HG02884 (cell line): ENCODE data around the gene ARSA.

ENCODE experiments used
- ATAC-seq: cut with Tn5 transposase; IDR thresholded peaks from one replicate; pipeline ENCODE4 v1.9.1; 2021; ENCODE audit warnings: mild to moderate bottlenecking, moderate library complexity; ENCODE audit not compliant: unreplicated experiment

ARSA gene

DNA sequence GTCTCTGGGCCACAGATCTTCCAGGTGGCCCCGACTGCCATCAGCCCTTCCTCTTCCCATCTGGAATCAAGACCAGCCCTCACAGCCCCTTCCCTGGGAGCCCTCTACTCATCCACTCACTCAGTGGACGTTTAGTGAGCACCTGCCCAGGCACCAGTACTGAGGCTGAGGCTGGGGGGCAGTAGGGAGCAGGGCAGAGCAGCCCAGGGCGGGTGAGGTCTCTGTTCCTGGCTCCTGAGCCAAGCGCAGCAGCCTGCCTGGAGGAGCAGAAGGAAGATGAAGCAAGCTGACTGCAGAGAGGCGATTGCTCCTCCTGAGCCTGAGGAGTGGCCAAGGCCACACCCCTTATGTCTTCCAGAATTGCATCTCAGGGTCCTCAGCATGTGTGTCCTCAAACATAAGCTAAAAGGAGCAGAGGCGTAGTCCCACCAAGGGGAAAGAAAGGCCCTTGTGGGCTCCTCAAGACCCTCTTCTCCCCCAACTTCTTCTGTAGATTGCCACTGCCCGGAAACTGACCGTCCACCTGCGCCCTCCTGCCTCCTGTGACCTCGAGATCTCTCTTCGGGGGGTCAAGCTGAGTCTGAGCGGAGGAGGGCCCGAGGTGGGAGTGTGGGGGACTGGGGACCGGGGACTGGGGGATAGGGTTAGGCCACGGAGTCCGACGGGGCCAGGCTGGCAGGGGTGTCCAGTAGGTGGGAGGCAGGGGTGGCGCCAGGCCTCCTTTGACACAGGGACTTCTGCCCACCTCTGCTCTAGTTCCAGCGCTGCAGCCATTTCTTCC lies 21.6 kb downstream of the ARSA start:
- ATAC-seq, result no peak

DNA sequence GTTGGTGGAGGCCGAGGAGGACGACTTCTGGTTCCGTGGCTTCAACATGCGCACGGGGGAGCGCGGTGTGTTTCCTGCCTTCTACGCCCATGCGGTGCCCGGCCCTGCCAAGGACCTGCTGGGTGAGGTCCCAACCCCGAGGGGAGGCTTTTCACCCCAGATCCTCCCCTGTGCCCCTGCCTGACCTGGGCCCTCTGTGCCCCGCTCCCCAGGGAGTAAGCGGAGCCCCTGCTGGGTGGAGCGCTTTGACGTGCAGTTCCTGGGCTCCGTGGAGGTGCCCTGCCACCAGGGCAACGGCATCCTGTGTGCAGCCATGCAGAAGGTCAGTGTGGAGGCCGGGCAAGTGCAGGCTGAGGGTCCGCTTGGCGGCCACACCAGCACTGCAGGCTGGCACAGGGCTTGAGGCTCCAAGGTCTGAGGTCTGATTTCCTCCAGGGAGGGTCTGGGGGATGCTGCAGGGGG lies 22.3 kb downstream of the ARSA start:
- no peak for ATAC-seq

DNA sequence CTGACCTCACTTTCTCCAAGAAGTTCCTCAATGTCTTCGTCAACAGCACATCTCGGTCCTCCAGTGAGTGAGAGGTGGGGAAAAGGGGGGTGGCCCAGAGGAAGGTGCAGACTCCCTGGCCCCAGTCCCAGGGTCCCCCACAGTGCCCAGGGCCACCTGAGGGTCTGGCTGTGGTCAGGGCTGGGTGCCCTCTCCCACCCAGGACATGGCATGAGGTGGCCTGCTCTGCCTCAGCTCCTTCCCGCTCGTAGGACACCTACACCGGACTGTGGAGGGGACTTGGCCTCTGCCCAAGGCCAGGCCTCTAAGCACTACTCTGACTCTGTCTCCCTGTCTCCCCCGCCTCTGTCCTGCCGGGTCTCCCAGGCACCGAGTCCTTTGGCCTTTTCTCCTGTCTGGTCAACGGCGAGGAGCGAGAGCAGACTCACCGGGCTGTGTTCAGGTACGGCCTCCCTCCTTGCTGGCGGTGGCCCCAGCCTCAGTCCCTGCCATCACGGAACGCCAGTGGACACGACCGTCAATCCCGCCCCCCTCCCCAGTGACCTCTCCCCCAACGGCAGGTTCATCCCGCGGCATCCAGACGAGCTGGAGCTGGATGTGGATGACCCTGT lies 22.8 kb downstream of the ARSA start:
- no peak for ATAC-seq

DNA sequence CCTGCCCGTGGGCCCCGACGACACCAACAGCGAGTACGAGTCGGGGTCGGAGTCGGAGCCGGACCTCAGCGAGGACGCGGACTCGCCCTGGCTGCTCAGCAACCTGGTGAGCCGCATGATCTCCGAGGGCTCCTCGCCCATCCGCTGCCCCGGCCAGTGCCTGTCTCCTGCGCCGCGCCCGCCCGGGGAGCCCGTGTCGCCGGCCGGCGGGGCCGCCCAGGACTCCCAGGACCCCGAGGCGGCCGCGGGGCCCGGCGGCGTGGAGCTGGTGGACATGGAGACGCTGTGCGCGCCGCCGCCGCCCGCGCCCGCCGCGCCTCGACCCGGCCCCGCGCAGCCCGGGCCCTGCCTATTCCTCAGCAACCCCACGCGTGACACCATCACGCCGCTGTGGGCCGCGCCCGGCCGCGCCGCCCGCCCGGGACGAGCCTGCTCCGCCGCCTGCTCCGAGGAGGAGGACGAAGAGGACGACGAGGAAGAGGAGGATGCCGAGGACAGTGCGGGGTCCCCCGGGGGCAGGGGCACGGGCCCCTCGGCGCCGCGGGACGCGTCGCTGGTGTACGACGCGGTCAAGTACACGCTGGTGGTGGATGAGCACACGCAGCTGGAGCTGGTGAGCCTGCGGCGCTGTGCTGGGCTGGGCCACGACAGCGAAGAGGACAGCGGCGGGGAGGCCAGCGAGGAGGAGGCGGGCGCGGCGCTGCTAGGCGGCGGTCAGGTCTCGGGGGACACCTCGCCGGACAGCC lies 23.5 kb downstream of the ARSA start:
- ATAC-seq, result no peak

DNA sequence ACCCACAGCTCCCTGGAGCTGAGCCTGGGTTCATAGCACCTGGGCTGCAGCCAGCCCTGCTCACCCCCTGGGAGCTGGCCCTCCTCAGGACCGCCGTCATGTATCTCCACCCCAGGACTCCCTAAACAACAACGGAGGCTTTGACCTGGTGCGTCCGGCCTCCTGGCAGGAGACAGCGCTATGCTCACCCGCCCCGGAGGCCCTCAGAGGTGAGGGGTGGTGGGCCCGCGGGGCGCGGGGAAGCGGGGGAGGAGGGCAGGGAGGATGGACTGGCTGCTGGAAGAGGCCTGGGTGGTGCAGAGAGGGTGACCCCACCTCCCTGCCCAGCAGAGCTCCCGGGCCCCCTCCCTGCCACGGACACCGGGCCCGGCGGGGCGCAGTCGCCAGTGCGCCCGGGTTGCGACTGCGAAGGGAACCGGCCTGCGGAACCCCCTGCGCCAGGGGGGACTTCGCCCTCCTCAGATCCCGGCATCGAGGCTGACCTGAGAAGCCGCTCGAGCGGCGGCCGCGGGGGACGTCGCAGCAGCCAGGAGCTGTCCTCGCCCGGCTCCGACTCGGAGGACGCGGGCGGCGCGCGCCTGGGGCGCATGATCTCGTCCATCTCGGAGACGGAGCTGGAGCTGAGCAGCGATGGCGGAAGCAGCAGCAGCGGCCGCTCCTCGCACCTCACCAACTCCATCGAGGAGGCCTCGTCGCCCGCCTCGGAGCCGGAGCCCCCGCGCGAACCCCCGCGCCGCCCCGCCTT lies 24.3 kb downstream of the ARSA start:
- no peak for ATAC-seq

DNA sequence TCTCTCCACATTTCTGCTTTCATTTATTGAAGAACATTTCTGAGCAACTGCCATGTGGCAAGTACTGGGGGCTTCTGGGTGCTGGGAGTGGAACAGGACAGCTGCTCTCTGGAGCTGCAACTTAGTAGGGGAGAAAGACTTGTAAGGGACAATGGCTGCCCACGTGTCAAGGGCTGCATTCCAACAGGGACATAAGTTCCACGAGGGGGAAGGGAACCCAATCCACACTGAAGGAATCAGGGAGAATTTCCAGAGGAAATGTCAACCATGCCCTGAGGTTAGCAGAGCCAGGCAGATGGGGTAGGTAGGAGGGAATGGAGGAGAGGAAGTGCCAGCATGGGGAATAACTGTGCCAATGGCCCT lies 25.6 kb downstream of the ARSA start:
- no peak for ATAC-seq

DNA sequence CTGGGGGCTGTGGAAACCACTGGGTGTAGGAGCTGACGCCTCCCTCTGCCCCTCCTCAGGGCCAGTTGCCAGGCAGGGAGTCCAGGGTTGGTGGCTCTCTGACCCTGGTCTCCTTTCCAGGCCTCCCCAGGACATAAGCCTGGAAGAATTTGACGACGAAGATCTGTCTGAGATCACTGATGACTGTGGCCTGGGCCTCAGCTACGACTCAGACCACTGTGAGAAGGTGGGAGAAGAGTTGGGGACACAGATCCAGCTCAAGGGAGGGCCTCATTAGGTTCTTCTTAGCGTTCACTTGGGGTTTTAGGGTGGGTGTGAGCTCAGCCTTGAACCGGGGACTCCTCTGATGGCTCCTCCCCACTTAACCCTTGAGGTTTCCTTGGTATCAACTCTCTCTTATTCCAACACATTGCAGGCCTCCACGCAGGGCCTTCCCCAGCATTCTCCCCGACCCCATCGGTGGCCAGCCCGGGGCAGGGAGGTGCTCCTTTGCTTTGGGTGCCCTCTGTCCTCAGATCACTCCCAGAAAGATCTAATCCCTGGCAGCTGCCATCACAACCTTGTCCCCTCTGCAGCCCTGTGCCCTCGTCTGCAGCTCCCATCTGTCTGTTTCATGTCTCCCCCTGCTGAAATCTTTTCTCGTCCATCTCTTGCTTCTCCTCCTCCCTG lies 26.1 kb downstream of the ARSA start:
- ATAC-seq, result no peak

DNA sequence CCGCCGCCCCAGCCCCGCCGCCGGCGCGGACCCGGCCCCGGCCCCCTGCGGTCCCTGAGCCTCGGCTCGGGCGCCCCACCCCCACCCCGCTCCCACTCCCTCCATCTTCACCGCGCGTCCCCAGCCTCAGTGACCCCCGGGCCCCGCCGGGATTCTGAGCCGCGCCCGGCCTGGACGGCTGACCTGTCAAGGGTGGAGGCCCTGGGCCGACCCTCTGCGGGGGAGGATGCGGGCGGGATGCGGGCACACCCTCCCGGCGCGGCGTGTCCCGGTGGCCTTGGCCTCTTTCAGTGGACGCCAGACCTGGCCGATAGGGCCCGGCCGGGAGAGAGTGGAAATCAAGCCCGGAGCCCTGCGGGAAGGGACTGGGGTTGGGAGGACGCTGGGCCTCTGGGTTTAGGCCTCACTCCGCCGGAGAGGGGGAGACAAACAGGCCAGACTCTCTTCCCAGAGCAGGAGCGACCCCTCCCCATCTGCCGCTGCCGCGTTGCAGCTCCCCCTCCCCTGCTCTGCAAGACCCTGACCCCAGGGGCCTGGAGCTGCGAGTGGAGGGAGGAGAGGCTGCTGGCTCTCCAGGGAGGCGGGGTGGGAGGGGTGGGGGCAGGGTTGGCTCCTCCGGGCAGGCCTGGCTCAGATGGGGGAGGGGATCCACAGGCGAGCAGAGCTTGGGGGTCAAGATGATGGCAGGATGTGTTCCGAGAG lies 26.8 kb downstream of the ARSA start:
- ATAC-seq, result no peak

DNA sequence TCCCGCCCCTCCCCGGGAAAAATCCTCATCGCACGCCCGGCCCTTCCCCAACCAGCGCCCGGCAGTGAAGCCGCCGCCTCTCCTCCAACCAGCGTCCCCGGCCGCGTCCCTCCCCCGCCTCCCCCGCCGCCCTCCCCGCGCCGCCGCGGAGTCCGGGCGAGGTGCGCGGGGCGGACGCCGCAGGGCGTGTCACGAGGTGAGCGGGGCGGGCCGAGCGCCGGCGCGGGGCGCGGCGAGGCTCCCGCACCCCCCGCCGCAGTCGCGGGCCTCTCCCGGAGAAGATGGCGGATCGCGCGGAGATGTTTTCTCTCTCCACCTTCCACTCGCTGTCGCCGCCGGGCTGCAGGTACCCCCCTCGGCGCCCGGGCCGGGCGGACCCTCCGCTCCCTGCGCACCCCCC lies 27.4 kb downstream of the ARSA start, which contains the start of gene MAPK8IP2:
Gene MAPK8IP2, plus strand, starts transcription at position 256 of the 400 bp plus-strand sequence. Its CDS starts 26 bp downstream, at position 282.
- no peak for ATAC-seq

DNA sequence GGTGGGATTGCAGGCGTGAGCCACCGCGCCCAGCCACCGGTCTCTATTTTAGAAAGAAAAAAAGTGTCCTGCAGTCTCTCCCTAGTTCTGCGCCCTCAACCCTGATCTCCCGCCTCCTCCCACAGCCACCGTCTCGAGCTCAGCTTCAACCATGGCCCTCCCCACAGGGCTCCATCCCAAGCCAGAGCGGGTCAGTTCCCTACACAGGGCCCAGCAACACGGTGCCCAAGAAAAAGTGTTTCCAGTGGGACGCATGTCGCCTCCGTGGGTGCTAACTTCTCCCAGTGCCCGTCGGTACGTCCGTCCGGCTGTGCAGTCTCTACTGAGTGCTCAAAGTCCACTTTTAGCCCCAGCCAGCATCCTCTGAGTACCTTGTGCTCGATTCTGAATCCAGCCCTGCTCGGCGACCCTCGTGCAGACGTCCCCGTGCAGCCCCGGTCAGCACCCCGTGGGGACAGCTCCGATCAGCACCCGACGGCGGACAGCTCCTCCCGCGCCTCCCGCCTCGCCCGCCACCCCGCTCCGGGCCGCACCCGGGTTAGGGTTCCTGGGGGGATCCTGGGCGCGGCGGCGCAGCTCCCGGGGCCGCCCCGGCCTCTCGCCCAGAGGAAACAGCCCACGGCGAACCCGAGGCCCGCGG lies 28.0 kb downstream of the ARSA start:
- no peak for ATAC-seq

DNA sequence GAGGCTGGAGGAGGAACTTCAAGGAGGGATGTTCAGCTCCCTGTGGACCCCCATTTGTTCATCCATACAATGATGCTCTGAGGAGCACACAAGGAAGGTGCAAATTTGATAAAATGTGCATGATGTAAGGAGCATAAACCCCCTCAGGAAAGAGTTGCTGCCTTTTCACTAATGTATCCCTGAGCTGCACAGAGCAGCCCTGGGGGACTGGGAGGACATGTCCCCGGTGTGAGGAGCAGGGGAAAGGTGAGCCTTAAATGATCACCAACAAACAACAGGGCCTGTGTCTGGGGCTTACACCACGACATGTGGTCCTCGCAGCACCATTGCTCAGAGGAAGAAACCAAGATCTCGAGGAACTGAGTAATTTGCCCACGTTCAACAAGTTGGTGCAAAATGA lies 30.9 kb downstream of the ARSA start:
- ATAC-seq, result no peak

DNA sequence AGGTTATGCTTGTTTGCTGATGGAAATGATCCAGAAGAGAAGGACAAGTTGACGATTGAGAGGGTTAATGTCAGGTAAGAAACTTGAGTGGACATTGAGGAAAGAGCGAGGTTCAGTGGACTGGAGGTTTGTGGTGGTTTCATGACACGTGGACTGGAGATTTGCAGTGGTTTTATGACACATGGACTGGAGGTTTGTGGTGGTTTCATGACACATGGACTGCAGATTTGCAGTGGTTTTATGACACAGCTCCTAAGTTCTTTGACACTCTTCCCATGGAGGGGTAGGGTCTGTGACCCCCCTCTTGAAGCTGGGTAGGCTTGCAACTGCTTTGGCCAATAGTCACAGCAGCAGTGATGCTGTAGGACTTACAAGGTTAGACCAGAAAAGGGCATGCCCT lies 32.8 kb downstream of the ARSA start:
- no peak for ATAC-seq

DNA sequence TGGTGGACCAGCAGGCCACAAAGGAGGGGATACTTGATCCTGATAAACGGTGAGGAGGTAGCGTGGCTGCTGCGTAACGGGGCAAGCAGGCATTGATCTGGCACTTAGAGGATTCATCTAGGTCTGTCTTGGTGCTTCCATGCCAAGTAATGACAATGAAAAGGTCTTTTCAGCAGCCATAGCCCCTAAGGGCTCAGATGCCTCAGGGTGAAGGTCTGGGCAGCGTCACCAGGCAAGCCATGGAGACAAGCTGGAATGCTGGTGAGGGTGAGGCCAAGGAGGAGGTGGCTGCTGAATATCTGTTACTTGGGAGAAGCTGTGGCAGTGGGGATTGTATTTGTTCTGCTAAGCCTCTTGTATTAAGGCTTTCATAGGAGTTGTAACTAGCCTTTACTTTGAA lies 40.5 kb downstream of the ARSA start:
- ATAC-seq, result no peak

DNA sequence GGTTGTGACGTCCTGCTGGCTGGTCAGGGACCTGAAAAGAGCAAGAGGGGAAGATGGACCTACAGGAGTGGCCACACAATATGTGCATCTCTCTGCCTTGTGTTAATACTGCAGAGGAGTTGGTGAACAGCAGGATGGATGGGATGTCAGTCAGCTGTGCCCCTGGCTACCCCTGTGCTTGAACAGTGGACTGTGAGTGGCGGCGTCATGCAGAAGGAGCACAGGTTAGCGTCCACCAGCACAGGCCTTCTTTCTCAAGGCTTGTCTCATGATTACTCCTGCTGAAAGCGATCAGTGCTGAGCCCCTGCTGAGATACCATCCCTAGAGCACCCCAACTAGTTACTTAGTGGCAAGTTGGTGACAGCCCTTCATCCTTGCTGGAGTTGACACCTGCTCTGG lies 41.5 kb downstream of the ARSA start:
- no peak for ATAC-seq

DNA sequence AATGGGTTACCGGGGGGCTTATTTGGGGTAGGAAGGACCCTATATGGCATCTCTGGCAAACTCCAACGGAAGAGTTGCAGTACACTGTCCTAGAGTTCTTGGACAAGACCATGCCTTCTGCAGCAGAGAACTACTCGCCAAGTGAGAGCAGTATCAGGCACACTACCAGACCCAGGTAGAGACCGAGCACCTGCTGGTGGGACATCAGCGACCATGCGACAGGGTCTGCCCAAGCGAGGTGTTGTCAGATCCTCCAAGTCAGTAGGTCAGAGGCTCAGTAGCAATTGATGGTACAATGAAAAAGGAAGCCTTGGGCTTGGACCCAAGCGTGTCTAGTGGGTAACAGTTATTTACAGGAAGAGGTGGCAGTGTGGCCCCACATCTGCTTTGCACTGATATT lies 42.2 kb downstream of the ARSA start:
- no peak for ATAC-seq

DNA sequence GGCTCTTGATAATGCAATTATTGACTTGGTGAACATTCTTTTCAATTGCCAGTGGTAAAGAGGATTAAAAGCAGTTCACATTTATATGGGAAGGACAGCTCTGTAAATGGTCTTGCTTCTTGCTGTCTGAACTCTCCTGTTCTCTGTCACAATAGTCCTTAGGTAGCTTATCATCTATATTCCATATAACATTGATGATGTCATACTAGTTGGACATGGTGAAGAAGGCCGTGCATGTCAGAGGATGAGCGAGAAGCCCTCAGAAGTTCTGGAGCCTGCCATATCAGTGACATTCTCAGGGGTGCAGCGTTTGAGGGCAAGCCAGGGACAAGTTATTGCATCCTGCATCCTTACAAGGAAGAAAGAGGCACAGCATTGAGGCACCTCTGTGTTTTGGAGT lies 42.7 kb downstream of the ARSA start:
- ATAC-seq, result no peak

DNA sequence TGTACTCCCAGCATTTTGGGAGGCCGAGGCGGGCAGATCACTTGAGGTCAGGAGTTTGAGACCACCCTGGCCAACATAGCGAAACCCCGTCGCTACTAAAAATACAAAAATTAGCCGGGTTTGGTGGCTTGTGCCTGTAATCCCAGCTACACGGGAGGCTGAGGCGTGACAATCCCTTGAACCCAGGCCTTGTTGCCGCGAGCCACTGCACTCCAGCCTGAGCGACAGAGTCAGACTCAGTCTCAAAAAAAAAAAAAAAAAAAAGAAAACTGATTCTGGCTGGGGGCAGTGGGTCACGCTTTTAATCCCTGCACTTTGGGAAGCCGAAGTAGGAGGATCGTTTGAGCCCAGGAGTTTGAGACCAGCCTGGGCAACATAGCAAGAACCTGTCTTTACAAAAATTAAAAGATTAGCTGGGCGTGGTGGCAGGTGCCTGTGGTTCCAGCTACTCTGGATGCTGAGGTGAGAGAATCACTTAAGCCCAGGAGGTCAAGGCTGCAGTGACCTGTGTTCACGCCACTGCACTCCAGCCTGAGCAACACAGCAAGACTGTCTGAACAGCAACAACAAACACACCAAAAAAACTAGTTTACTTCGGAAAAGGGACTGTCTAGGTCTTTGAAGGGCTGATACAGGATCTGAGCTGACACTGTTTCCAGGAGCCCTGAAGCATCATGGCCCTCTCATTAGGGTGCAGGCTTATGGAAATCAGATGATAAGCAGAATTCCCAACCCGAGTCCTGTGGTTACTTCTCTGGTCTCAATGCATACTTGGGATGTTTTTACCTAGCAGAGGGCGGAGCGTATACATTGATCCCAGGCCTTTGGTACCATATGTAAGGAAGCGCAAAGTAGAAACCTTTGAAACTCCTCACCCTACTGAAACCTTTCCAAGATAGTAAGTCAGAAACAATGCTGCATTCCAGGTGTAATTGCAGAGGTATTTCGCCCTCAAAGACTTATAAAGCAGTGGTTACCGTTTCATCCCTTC lies 43.6 kb downstream of the ARSA start:
- ATAC-seq, result no peak

DNA sequence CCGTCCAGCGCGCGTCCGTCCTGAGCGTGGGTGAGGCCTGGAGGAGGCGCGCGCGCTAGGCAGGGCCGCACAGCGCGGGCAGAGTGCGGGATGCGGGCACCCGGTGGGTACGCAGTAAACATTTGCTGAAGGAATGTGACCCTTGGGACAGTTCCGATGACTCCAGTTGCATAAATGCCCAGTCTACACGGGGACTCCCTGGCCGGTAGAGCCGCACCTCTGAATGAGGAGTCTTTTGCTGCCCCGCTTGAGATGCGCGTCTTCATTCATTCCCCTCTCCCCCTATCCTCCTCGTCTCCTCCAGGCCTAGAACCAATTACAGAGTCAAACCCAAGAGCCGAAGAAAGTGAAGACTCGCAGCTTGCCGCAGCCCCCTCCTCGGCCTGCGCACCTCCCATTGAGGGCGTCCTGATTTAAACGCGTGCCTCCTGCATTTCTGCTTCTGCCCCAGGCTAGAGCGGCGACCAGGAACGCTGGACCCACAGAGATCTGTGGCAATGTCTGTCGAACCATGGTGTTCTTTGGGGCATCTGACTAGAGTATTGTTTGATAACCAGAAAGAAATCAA lies 44.6 kb downstream of the ARSA start:
- peak; percentile 26 for ATAC-seq
